ENCODE measurements around the gene XRCC1. TPM values are rescaled to one million over a fixed set of nuclear protein-coding genes. Genes with fewer than 3 reads are reported as not detected.
"Not testable (repeated sequence)": the region's sequence is repeated elsewhere in the genome, so short reads cannot be mapped to it uniquely, and the experiment has no call there.

Gene XRCC1
- total RNA-seq, 1 experiment from 2014 or later, result 37.4 TPM

- H3K79me2 ChIP-seq (ENCODE audit: insufficient read depth, low read length), result peaks cover 13% of the 10 kb centered on the region; the same call in 1 of the 2 replicates
- ATAC-seq (no peak), DNase-seq (ENCODE audit: low read depth, low spot score) (no peak)
- intact Hi-C loops (cut with micrococcal nuclease), result loop anchor here (5.0 kb wide), 1 partner anchor 157 kb away; no protein-coding TSS in a partner anchor
- peaks cover 8 to 9% of the 10 kb centered on the region in 2 experiments; a peak in 3 of 4 replicates for H3K36me3 ChIP-seq (ENCODE audit: control insufficient read depth in 1 of 2, insufficient read depth in 2 of 2, low read length in 2 of 2)
- ChIA-PET RAD21 (ENCODE audit: low non-redundant PET in 1 of 2, low total read pairs in 2 of 2, uncharacterized antibody in 2 of 2, unreplicated experiment in 2 of 2) (no interaction called here), POLR2A (no interaction called here), CTCF (no interaction called here)
- no TSS peak for BruUV-seq (replicated peaks)
- H4K20me1 ChIP-seq (ENCODE audit: insufficient read depth), result no peaks in the 10 kb centered on the region
- no peaks in the 10 kb centered on the region for H3K9me2 ChIP-seq (ENCODE audit: insufficient read depth)
- peaks cover 0 to 10% of the 10 kb centered on the region in 2 experiments; a peak in 2 of 4 replicates for H3K4me1 ChIP-seq (ENCODE audit: control insufficient read depth in 1 of 2, insufficient read depth in 2 of 2, low read length in 2 of 2)
- H3K27ac ChIP-seq (ENCODE audit: low read depth, low read length), result no peak overlapping the region
- no peak overlapping the region for H3K4me2 ChIP-seq (ENCODE audit: low read length)
- no peaks in the 10 kb centered on the region for H3K9me3 ChIP-seq (ENCODE audit: control insufficient read depth in 1 of 2, insufficient read depth in 1 of 2, low read depth in 1 of 2, low read length in 2 of 2)
- no peak overlapping the region for H3K4me3 ChIP-seq (replicated peaks in 1 of 2; ENCODE audit: low read depth in 1 of 2, low read length in 2 of 2)
- no peaks in the 10 kb centered on the region for H3K27me3 ChIP-seq (ENCODE audit: insufficient read depth, low read length)
- TF ChIP-seq YY1 (IDR thresholded peaks at IDR 0.05; ENCODE audit: extremely low read depth, insufficient replicate concordance, low read depth, low read length), result no peak
- TF ChIP-seq EGR1 (IDR thresholded peaks at IDR 0.05; ENCODE audit: low read depth), result no peak
- no peak for TF ChIP-seq POLR2A (IDR thresholded peaks at IDR 0.05; ENCODE audit: borderline replicate concordance, extremely low read depth, insufficient read depth, insufficient read length)
- no peak for TF ChIP-seq ZNF274 (IDR thresholded peaks at IDR 0.05; ENCODE audit: low read depth, low read length)
- no peak for TF ChIP-seq POLR2AphosphoS5 (IDR thresholded peaks at IDR 0.05; ENCODE audit: low read depth, low read length)
- no peak overlapping the region for H2AFZ ChIP-seq (ENCODE audit: low read depth, low read length, poor library complexity, severe bottlenecking)
- H3K9ac ChIP-seq (ENCODE audit: low read length), result no peak overlapping the region
These were observed 14.4 kb upstream of the XRCC1 start for GRCh38 chr19:43589678-43590077.

- Histone ChIP-seq H3K9ac (ENCODE audit: low read length) (no peak overlapping the region), H2AFZ (ENCODE audit: low read depth, low read length, poor library complexity, severe bottlenecking) (no peak overlapping the region), H3K9me2 (ENCODE audit: insufficient read depth) (no peaks in the 10 kb centered on the region), H4K20me1 (ENCODE audit: insufficient read depth) (no peaks in the 10 kb centered on the region), H3K36me3 (ENCODE audit: control insufficient read depth in 1 of 2, insufficient read depth in 2 of 2, low read length in 2 of 2) (peaks cover 8 to 9% of the 10 kb centered on the region in 2 experiments; a peak in 3 of 4 replicates), H3K4me2 (ENCODE audit: low read length) (no peak overlapping the region), H3K4me1 (ENCODE audit: control insufficient read depth in 1 of 2, insufficient read depth in 2 of 2, low read length in 2 of 2) (peaks cover 0 to 7% of the 10 kb centered on the region in 2 experiments; a peak in 2 of 4 replicates), H3K27ac (ENCODE audit: low read depth, low read length) (no peak overlapping the region), H3K9me3 (ENCODE audit: control insufficient read depth in 1 of 2, insufficient read depth in 1 of 2, low read depth in 1 of 2, low read length in 2 of 2) (no peaks in the 10 kb centered on the region), H3K4me3 (replicated peaks in 1 of 2; ENCODE audit: low read depth in 1 of 2, low read length in 2 of 2) (no peak overlapping the region), H3K27me3 (ENCODE audit: insufficient read depth, low read length) (no peaks in the 10 kb centered on the region), H3K79me2 (ENCODE audit: insufficient read depth, low read length) (peaks cover 10% of the 10 kb centered on the region; the same call in 1 of the 2 replicates)
- no peak for ATAC-seq
- intact Hi-C loops (cut with micrococcal nuclease), result no loop called here
- DNase-seq (ENCODE audit: low read depth, low spot score), result no peak
- no peak for TF ChIP-seq CEBPB (IDR thresholded peaks at IDR 0.05; ENCODE audit: low read depth)
- TF ChIP-seq CBX3 (IDR thresholded peaks at IDR 0.05; ENCODE audit: low read depth), result no peak
- ChIA-PET RAD21 (ENCODE audit: low non-redundant PET in 1 of 2, low total read pairs in 2 of 2, uncharacterized antibody in 2 of 2, unreplicated experiment in 2 of 2) (no interaction called here), POLR2A (no interaction called here), CTCF (no interaction called here)
- no TSS peak for BruUV-seq (replicated peaks)
These were observed 13.9 kb upstream of the XRCC1 start for GRCh38 chr19:43589277-43589676.

DNA sequence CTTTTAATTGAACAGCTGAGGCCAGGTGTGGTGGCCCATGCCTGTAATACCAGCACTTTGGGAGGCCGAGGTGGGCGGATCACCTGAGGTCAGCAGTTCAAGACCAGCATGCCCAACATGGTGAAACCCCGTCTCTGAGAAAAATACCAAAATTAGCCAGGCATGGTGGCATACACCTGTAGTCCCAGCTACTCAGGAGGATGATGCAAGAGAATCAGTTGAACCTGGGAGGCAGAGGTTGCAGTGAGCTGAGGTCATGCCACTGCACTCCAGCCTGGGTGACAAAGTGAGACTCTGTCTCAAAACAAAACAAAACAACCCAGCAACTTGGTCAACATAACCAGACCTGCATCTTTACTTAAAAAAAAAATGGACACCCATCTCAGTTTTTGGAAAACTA is 11.7 kb upstream of the XRCC1 start:
- H3K27me3 ChIP-seq (ENCODE audit: insufficient read depth, low read length); H3K36me3 ChIP-seq (ENCODE audit: control insufficient read depth in 1 of 2, insufficient read depth in 2 of 2, low read length in 2 of 2); H3K4me3 ChIP-seq (replicated peaks in 1 of 2; ENCODE audit: low read depth in 1 of 2, low read length in 2 of 2); H3K79me2 ChIP-seq (ENCODE audit: insufficient read depth, low read length); H3K4me1 ChIP-seq (ENCODE audit: control insufficient read depth in 1 of 2, insufficient read depth in 2 of 2, low read length in 2 of 2); H3K9me2 ChIP-seq (ENCODE audit: insufficient read depth); H3K27ac ChIP-seq (ENCODE audit: low read depth, low read length); H2AFZ ChIP-seq (ENCODE audit: low read depth, low read length, poor library complexity, severe bottlenecking); RAD21 ChIA-PET (ENCODE audit: low non-redundant PET in 1 of 2, low total read pairs in 2 of 2, uncharacterized antibody in 2 of 2, unreplicated experiment in 2 of 2); ATAC-seq; DNase-seq (ENCODE audit: low read depth, low spot score); POLR2A ChIA-PET; BruUV-seq (replicated peaks); H3K9me3 ChIP-seq (ENCODE audit: control insufficient read depth in 1 of 2, insufficient read depth in 1 of 2, low read depth in 1 of 2, low read length in 2 of 2); intact Hi-C loops (cut with micrococcal nuclease); H4K20me1 ChIP-seq (ENCODE audit: insufficient read depth); H3K4me2 ChIP-seq (ENCODE audit: low read length); H3K9ac ChIP-seq (ENCODE audit: low read length): not testable (repeated sequence)
- CTCF ChIA-PET, result interaction anchor here (1.0 kb wide), 1 partner anchor 81 kb away, joined by 3 read pairs; no protein-coding TSS in a partner anchor

Data from HCT116 (cell line).